ENCODE data around the gene TSPAN11.

GRCh38 chr12:31033681-31034080 lies 107.1 kb downstream of the TSPAN11 start:
- TF ChIP-seq CTCF (IDR thresholded peaks at IDR 0.05) (no peak), POLR2A (IDR thresholded peaks at IDR 0.05) (no peak)

All from adrenal gland (tissue), 5 donors.